Liver (tissue), 9 donors: ENCODE measurements around the gene STRADA. TPM values are rescaled to one million over a fixed set of nuclear protein-coding genes. Genes with fewer than 3 reads are reported as not detected.

Experiments
- DNase-seq: peaks from one replicate; pipeline ENCODE4 v3.0.0-alpha.2; 2017; ENCODE audit warnings: low spot score
- H3K27ac ChIP-seq, 2 donors: one replicate each; pipeline ENCODE4 v1.7.0; 2013; ENCODE audit warnings: inconsistent platforms in 2 of 2, low read length in 2 of 2, control low read depth in 1 of 2, low read depth in 1 of 2, mild to moderate bottlenecking in 1 of 2
- H3K27me3 ChIP-seq, 4 donors: one replicate each; pipeline versions ENCODE4 v1.6.1 to v1.7.0; 2013; ENCODE audit warnings: low read length in 3 of 4, inconsistent platforms in 1 of 4, mild to moderate bottlenecking in 1 of 4, moderate library complexity in 1 of 4; ENCODE audit not compliant: control insufficient read depth in 4 of 4, insufficient read depth in 4 of 4
- H3K36me3 ChIP-seq, 4 donors: one replicate each; pipeline versions ENCODE4 v1.6.1 to v1.7.0; 2013; ENCODE audit warnings: low read length in 3 of 4, mild to moderate bottlenecking in 3 of 4, low read depth in 1 of 4, moderate library complexity in 1 of 4; ENCODE audit not compliant: control insufficient read depth in 4 of 4, insufficient read depth in 3 of 4
- H3K4me1 ChIP-seq, 4 donors: one replicate each; pipeline versions ENCODE4 v1.6.1 to v1.7.0; 2013; ENCODE audit warnings: low read length in 3 of 4, mild to moderate bottlenecking in 3 of 4, moderate library complexity in 1 of 4; ENCODE audit not compliant: control insufficient read depth in 4 of 4, insufficient read depth in 4 of 4
- H3K4me3 ChIP-seq, 3 donors: one replicate each; pipeline versions ENCODE4 v1.6.1 to v1.7.0; 2013; ENCODE audit warnings: low read length in 3 of 3, control low read depth in 1 of 3, low read depth in 1 of 3, mild to moderate bottlenecking in 1 of 3
- H3K9ac ChIP-seq, 2 donors: one replicate each; pipeline ENCODE4 v1.7.0; 2013; ENCODE audit warnings: low read length in 2 of 2, mild to moderate bottlenecking in 2 of 2, moderate library complexity in 2 of 2, control low read depth in 1 of 2, low read depth in 1 of 2
- H3K9me3 ChIP-seq, 4 donors: one replicate each; pipeline versions ENCODE4 v1.6.1 to v1.7.0; 2013; ENCODE audit warnings: low read length in 3 of 4; ENCODE audit not compliant: control insufficient read depth in 4 of 4
- ATF3 ChIP-seq: IDR thresholded peaks from 2 replicates; pipeline ENCODE4 v1.6.1; 2016; ENCODE audit warnings: antibody characterized with exemption
- EGR1 ChIP-seq, 2 donors: IDR thresholded peaks; 2 replicates each; pipeline ENCODE4 v1.6.1; 2016 to 2018; ENCODE audit warnings: antibody characterized with exemption in 2 of 2, low read depth in 2 of 2
- FOXA1 ChIP-seq: IDR thresholded peaks from 2 replicates; pipeline ENCODE4 v1.6.1; 2016; ENCODE audit warnings: antibody characterized with exemption
- FOXA2 ChIP-seq: IDR thresholded peaks from 2 replicates; pipeline ENCODE4 v1.6.1; 2016; ENCODE audit warnings: antibody characterized with exemption
- GABPA ChIP-seq, 2 donors: IDR thresholded peaks in 1 of 2; conservative IDR thresholded peaks in 1 of 2; 2 replicates each; pipeline ENCODE4 v1.6.1; 2016; ENCODE audit warnings: antibody characterized with exemption in 2 of 2, mild to moderate bottlenecking in 1 of 2, moderate library complexity in 1 of 2
- HNF4A ChIP-seq, 2 donors: conservative IDR thresholded peaks; 2 replicates each; pipeline ENCODE4 v1.6.1; 2016; ENCODE audit warnings: antibody characterized with exemption in 2 of 2, mild to moderate bottlenecking in 2 of 2
- HNF4G ChIP-seq: IDR thresholded peaks from 2 replicates; pipeline ENCODE4 v1.6.1; 2016; ENCODE audit warnings: antibody characterized with exemption
- JUND ChIP-seq, 2 donors: IDR thresholded peaks; 2 replicates each; pipeline ENCODE4 v1.6.1; 2016; ENCODE audit warnings: antibody characterized with exemption in 2 of 2
- MAX ChIP-seq: IDR thresholded peaks from 2 replicates; pipeline ENCODE4 v1.6.1; 2016; ENCODE audit warnings: antibody characterized with exemption
- NR2F2 ChIP-seq: IDR thresholded peaks from 2 replicates; pipeline ENCODE4 v1.6.1; 2016; ENCODE audit warnings: antibody characterized with exemption
- RAD21 ChIP-seq, 2 donors: IDR thresholded peaks; 2 replicates each; pipeline ENCODE4 v1.6.1; 2016; ENCODE audit warnings: antibody characterized with exemption in 2 of 2, mild to moderate bottlenecking in 2 of 2
- REST ChIP-seq: IDR thresholded peaks from 2 replicates; pipeline ENCODE4 v1.6.1; 2016; ENCODE audit warnings: antibody characterized with exemption, mild to moderate bottlenecking
- RXRA ChIP-seq, 2 donors: IDR thresholded peaks; 2 replicates each; pipeline ENCODE4 v1.6.1; 2017 to 2018; ENCODE audit warnings: antibody characterized with exemption in 2 of 2, mild to moderate bottlenecking in 1 of 2
- SP1 ChIP-seq: IDR thresholded peaks from 2 replicates; pipeline ENCODE4 v1.6.1; 2018; ENCODE audit warnings: antibody characterized with exemption, mild to moderate bottlenecking
- TAF1 ChIP-seq: conservative IDR thresholded peaks from 2 replicates; pipeline ENCODE4 v1.6.1; 2016; ENCODE audit warnings: antibody characterized with exemption, mild to moderate bottlenecking
- YY1 ChIP-seq: IDR thresholded peaks from 2 replicates; pipeline ENCODE4 v1.6.1; 2016; ENCODE audit warnings: antibody characterized with exemption, mild to moderate bottlenecking
- WGBS: extraction: QIAGEN DNeasy Blood & Tissue Kit; methylation state at CpG from one replicate; pipeline ENCODE4 v1.1.7; 2013; 5-methylcytosine and 5-hydroxymethylcytosine counted together
- polyA plus RNA-seq, 2 donors: library from polyadenylated mRNA; stranded (reverse) in 1 of 2; unstranded in 1 of 2; fragments of 200-250 nt in 1 of 2; fragments of >200 nt in 1 of 2; fragmentation: Nextera tagmentation in 1 of 2; extraction: Ambion mirVana in 1 of 2; gene quantifications; one replicate each; pipeline versions ENCODE4 v1.2.1 to v1.2.3, GENCODE V29; 2013 to 2015
- total RNA-seq, 2 donors: library from RNA; depleted of rRNA; stranded (reverse); fragments of >200 nt; gene quantifications; one replicate each; pipeline ENCODE4 v1.2.3, GENCODE V29; 2014
- TF ChIP-seq, protein P1 (sequence below): IDR thresholded peaks from 2 replicates; pipeline ENCODE4 v1.6.1; 2016; ENCODE audit warnings: antibody characterized with exemption
- donor health status: healthy.
- donor health status: healthy.
- donor health status: healthy.
- donor health status: healthy.
- donor health status: healthy.

Gene STRADA
- total and polyA plus RNA-seq, 4 donors, result 7.7 to 17.9 (median 8.2) TPM

DNA sequence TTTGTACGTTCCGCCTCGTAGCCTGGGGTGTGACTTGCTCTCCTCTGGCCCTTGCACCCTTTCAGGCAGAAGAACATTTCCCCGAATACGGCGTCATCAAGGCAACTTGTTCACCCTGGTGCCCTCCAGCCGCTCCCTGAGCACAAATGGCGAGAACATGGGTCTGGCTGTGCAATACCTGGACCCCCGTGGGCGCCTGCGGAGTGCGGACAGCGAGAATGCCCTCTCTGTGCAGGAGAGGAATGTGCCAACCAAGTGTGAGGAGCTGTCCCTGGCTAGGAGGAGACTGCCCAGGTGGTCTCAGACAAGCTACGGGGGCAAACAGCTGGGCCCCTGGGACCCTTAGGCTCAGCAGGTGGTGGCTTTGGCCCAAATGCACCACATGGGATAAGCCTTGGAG, 52.1 kb downstream of the STRADA start:
- no peak overlapping the region for H3K27ac ChIP-seq
- no peak overlapping the region for H3K4me3 ChIP-seq
- no peaks in the 10 kb centered on the region for H3K27me3 ChIP-seq
- TF ChIP-seq, protein P1, sequence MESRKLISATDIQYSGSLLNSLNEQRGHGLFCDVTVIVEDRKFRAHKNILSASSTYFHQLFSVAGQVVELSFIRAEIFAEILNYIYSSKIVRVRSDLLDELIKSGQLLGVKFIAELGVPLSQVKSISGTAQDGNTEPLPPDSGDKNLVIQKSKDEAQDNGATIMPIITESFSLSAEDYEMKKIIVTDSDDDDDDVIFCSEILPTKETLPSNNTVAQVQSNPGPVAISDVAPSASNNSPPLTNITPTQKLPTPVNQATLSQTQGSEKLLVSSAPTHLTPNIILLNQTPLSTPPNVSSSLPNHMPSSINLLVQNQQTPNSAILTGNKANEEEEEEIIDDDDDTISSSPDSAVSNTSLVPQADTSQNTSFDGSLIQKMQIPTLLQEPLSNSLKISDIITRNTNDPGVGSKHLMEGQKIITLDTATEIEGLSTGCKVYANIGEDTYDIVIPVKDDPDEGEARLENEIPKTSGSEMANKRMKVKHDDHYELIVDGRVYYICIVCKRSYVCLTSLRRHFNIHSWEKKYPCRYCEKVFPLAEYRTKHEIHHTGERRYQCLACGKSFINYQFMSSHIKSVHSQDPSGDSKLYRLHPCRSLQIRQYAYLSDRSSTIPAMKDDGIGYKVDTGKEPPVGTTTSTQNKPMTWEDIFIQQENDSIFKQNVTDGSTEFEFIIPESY, result no peak
- TF ChIP-seq RXRA (IDR thresholded peaks at IDR 0.05), result no peak
- no peak for TF ChIP-seq SP1
- no peak for TF ChIP-seq FOXA2
- TF ChIP-seq ATF3, result no peak
- TF ChIP-seq HNF4A (conservative IDR thresholded peaks at IDR 0.05), result no peak
- no peak for TF ChIP-seq FOXA1
- no peak for TF ChIP-seq REST
- no peak for TF ChIP-seq RAD21 (IDR thresholded peaks at IDR 0.05)
- no peak for TF ChIP-seq MAX
- 97% methylated on average over 14 of the region's 14 CpGs for whole genome bisulfite sequencing
- H3K9ac ChIP-seq, result no peak overlapping the region
- peaks cover 21 to 63% (median 61%) of the 10 kb centered on the region in 4 donors for H3K36me3 ChIP-seq
- DNase-seq, result no peak
- H3K4me1 ChIP-seq, result no peaks in the 10 kb centered on the region
- no peaks in the 10 kb centered on the region for H3K9me3 ChIP-seq

DNA sequence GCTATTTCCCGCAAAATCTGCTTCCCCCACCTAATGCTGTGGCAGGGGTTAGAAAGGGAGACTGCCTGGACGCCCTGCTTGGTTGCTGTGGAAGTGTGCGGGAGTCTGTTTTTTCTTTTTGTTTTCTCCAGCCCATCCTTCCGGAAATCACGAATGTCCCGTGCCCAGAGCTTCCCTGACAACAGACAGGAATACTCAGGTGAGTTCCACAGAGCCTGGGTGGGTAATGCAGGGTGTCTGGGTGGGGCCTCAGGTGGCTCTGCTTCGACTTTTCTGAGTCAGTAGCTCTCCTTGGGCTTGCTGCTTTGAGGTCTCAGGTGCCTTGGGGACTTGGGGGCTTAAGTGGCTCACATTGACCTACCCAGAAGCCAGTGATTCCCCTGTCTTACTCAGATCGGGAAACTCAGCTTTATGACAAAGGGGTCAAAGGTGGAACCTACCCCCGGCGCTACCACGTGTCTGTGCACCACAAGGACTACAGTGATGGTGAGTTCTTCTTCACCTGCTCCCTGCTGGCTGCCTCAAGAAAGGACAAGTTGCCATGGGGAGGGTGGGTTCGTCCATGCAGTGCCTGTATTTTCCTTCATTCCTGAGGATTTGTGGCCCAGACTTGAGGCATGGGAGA, 53.1 kb downstream of the STRADA start:
- no peaks in the 10 kb centered on the region for H3K4me1 ChIP-seq
- DNase-seq, result no peak
- no peak overlapping the region for H3K9ac ChIP-seq
- no peak overlapping the region for H3K27ac ChIP-seq
- H3K36me3 ChIP-seq, result peaks cover 18 to 62% (median 59%) of the 10 kb centered on the region in 4 donors
- H3K9me3 ChIP-seq, result no peaks in the 10 kb centered on the region
- TF ChIP-seq SP1 (no peak), REST (no peak), HNF4G (no peak), GABPA (IDR thresholded peaks at IDR 0.05 in 1 of 2, conservative IDR thresholded peaks at IDR 0.05 in 1 of 2) (no peak), RXRA (IDR thresholded peaks at IDR 0.05) (no peak), TAF1 (no peak), ATF3 (no peak), YY1 (no peak), MAX (no peak), NR2F2 (no peak), HNF4A (conservative IDR thresholded peaks at IDR 0.05) (no peak), EGR1 (IDR thresholded peaks at IDR 0.05; ENCODE audit: low read depth in 2 of 2) (no peak), RAD21 (IDR thresholded peaks at IDR 0.05) (no peak), JUND (IDR thresholded peaks at IDR 0.05) (no peak)
- TF ChIP-seq, protein P1, result no peak
- no peaks in the 10 kb centered on the region for H3K27me3 ChIP-seq
- H3K4me3 ChIP-seq, result no peak overlapping the region
- WGBS, result 88% methylated on average over 12 of the region's 12 CpGs
